Measurements from ENCODE around the gene OSBPL10.

DNA sequence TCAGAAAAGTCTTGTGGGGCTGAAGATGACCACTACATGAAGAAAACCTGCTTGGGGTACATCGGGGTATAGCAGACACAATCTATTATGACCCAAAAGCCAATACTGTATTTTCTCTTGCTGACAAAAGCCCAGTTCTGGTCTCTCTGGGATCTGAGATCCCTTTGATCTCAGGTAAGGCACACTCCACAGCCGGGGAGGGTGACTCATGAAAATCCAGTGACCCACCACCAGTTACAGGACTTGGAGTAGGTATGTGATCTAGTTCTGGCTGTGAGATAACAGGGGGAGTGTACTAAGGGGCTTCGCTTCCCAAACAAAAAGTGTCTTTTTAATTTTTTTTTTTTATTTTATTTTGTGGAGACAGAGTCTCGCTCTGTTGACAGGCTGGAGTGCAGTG, 255.1 kb downstream of the OSBPL10 start:
- TF ChIP-seq, protein P1, sequence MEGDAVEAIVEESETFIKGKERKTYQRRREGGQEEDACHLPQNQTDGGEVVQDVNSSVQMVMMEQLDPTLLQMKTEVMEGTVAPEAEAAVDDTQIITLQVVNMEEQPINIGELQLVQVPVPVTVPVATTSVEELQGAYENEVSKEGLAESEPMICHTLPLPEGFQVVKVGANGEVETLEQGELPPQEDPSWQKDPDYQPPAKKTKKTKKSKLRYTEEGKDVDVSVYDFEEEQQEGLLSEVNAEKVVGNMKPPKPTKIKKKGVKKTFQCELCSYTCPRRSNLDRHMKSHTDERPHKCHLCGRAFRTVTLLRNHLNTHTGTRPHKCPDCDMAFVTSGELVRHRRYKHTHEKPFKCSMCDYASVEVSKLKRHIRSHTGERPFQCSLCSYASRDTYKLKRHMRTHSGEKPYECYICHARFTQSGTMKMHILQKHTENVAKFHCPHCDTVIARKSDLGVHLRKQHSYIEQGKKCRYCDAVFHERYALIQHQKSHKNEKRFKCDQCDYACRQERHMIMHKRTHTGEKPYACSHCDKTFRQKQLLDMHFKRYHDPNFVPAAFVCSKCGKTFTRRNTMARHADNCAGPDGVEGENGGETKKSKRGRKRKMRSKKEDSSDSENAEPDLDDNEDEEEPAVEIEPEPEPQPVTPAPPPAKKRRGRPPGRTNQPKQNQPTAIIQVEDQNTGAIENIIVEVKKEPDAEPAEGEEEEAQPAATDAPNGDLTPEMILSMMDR (conservative IDR thresholded peaks at IDR 0.05 in 1 of 2, IDR thresholded peaks at IDR 0.05 in 1 of 2; ENCODE audit: low read depth in 1 of 2, low read length in 2 of 2), result no peak
- no peak for TF ChIP-seq EZH2 (IDR thresholded peaks at IDR 0.05; ENCODE audit: low read length, missing control alignments)

Data from fibroblast of lung (primary cell).